Kidney (tissue), 14 donors: Measurements from ENCODE around the gene DLGAP1. TPM values are rescaled to one million over a fixed set of nuclear protein-coding genes. Genes with fewer than 3 reads are reported as not detected.

Experiments used
- DNase-seq, 5 donors: peaks; one replicate each; pipeline ENCODE4 v3.0.0-alpha.2; 2013 to 2020
- FAIRE-seq: peaks from 2 replicates; lab custom pipeline; 2012; peaks lifted over from hg19 to GRCh38; lab: Jason Lieb, UNC
- H3K27ac ChIP-seq, 2 donors: one replicate each; pipeline ENCODE4 v1.7.0; 2013; ENCODE audit warnings: low read depth in 2 of 2, low read length in 2 of 2, inconsistent platforms in 1 of 2
- H3K27me3 ChIP-seq: one replicate; pipeline ENCODE4 v1.7.1; 2013; ENCODE audit warnings: low read length, inconsistent platforms; ENCODE audit not compliant: control insufficient read depth, insufficient read depth
- H3K36me3 ChIP-seq, 3 donors: one replicate each; pipeline versions ENCODE4 v1.7.0 to v1.7.1; 2013; ENCODE audit warnings: low read length in 3 of 3, control low read depth in 1 of 3, inconsistent platforms in 1 of 3; ENCODE audit not compliant: insufficient read depth in 3 of 3, control insufficient read depth in 2 of 3
- H3K4me1 ChIP-seq, 3 donors: one replicate each; pipeline versions ENCODE4 v1.7.0 to v1.7.1; 2013; ENCODE audit warnings: low read length in 3 of 3, inconsistent platforms in 1 of 3, low read depth in 1 of 3; ENCODE audit not compliant: control insufficient read depth in 2 of 3, insufficient read depth in 2 of 3
- H3K4me3 ChIP-seq, 3 donors: one replicate each; pipeline versions ENCODE4 v1.7.0 to v1.8.1; 2013; ENCODE audit warnings: low read length in 3 of 3, control low read depth in 1 of 3, inconsistent platforms in 1 of 3
- H3K9ac ChIP-seq, 3 donors: one replicate each; pipeline versions ENCODE4 v1.7.0 to v1.7.1; 2013; ENCODE audit warnings: low read length in 3 of 3, control low read depth in 1 of 3, inconsistent platforms in 1 of 3
- H3K9me3 ChIP-seq, 3 donors: one replicate each; pipeline versions ENCODE4 v1.7.0 to v1.7.1; 2013; ENCODE audit warnings: low read length in 3 of 3, control low read depth in 1 of 3, inconsistent platforms in 1 of 3; ENCODE audit not compliant: control insufficient read depth in 2 of 3, insufficient read depth in 1 of 3
- CTCF ChIP-seq: IDR thresholded peaks from 3 replicates; pipeline ENCODE4 v1.5.1; 2012; ENCODE audit warnings: mild to moderate bottlenecking, moderate library complexity, borderline replicate concordance; ENCODE audit not compliant: insufficient read depth; ENCODE audit errors: extremely low read depth
- intact Hi-C: fragments of 100-400 bp; cut with DNase I; formaldehyde crosslinking; loops from one replicate; pipeline ENCODE4 v1.11.1; 2022
- polyA plus RNA-seq: library from polyadenylated mRNA; stranded (reverse); fragments of 350-450 nt; fragmentation: Illumina TruSeq; extraction: RNeasy Lipid Tissue Mini Kit (QIAGEN cat#74804); gene quantifications from one replicate; pipeline ENCODE4 v1.2.3, GENCODE V29; 2014; ENCODE audit warnings: low read depth, low replicate concordance; ENCODE audit not compliant: insufficient read depth
- total RNA-seq: library from RNA; stranded (reverse); fragmentation: NEBNext Ultra II Directional; extraction: Animal tissue kit (Norgen Biotek cat#: 25700); gene quantifications from one replicate; pipeline ENCODE4 v1.2.1, GENCODE V29; 2021
- donor health status: control.
- donor health status: control.
- donor health status: control.
- donor health status: control.
- donor health status: control.
- donor health status: DM: yes; HTN: yes; CAD: no.
- donor health status: Normal renal cell carcinoma (clear cell type).

Gene DLGAP1
- total and polyA plus RNA-seq, 2 donors from 2014 or later = 1.2 to 32.8 TPM

- FAIRE-seq (no peak), DNase-seq (no peak)
- Histone ChIP-seq H3K36me3 (no peaks in the 10 kb centered on the region), H3K4me3 (no peak overlapping the region), H3K27me3 (no peaks in the 10 kb centered on the region), H3K4me1 (peaks cover 6 to 11% (median 8%) of the 10 kb centered on the region in 3 donors), H3K9me3 (no peaks in the 10 kb centered on the region), H3K9ac (no peak overlapping the region), H3K27ac (no peak overlapping the region)
- TF ChIP-seq CTCF = no peak
- intact Hi-C loops = no loop called here
Measured at GRCh38 chr18:3619746-3620145, 835.4 kb downstream of the DLGAP1 start.

DNA sequence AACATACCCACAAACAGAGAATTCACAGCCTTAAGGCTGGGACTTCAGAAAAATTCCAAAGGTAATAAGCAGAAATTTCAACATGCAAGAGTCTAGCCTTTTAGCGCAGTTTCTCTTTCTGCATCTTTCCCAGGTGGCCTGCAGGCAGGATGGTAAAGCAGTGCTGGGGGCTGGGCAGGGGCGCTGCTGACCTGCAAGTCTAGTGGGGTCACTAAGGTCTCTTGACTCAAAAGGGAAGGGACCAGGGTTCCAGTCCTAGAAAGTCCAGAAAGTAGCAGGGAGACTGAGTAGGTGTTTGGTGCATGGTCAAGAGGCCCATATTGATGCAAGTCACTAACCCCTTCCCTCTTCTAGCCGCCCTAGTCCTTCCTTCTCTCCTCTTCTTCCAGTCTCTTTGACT, 835.9 kb downstream of the DLGAP1 start:
- Histone ChIP-seq H3K9me3 (no peaks in the 10 kb centered on the region), H3K4me1 (peaks cover 2 to 8% (median 7%) of the 10 kb centered on the region in 3 donors), H3K36me3 (no peaks in the 10 kb centered on the region), H3K27ac (no peak overlapping the region), H3K27me3 (no peaks in the 10 kb centered on the region), H3K4me3 (no peak overlapping the region), H3K9ac (no peak overlapping the region)
- DNase-seq (no peak), FAIRE-seq (no peak)
- no peak for TF ChIP-seq CTCF
- intact Hi-C loops = no loop called here

- Histone ChIP-seq H3K4me3 (no peak overlapping the region), H3K9me3 (no peaks in the 10 kb centered on the region), H3K27me3 (no peaks in the 10 kb centered on the region), H3K36me3 (no peaks in the 10 kb centered on the region), H3K9ac (no peak overlapping the region), H3K27ac (no peak overlapping the region), H3K4me1 (no peaks in the 10 kb centered on the region)
- no peak for TF ChIP-seq CTCF
- DNase-seq (no peak), FAIRE-seq (no peak)
- intact Hi-C loops = no loop called here
Measured at GRCh38 chr18:3616744-3617143, 838.4 kb downstream of the DLGAP1 start.

GRCh38 chr18:3616142-3616541, 839.0 kb downstream of the DLGAP1 start:
- DNase-seq = peak in 1 of 5 donors; percentile 2
- no peak overlapping the region for H3K27ac ChIP-seq
- FAIRE-seq = no peak
- H3K9ac ChIP-seq = no peak overlapping the region
- no peaks in the 10 kb centered on the region for H3K27me3 ChIP-seq
- no peak overlapping the region for H3K4me3 ChIP-seq
- TF ChIP-seq CTCF = no peak
- intact Hi-C loops = no loop called here
- H3K36me3 ChIP-seq = no peaks in the 10 kb centered on the region
- H3K9me3 ChIP-seq = no peaks in the 10 kb centered on the region
- no peaks in the 10 kb centered on the region for H3K4me1 ChIP-seq
